ENCODE measurements around the gene GRB10. TPM values are rescaled to one million over a fixed set of nuclear protein-coding genes. Genes with fewer than 3 reads are reported as not detected.

The GRB10 gene
- total and polyA plus RNA-seq, 4 donors: 10.7 to 53.1 (median 17.5) TPM

- TF ChIP-seq ZBTB33 (IDR thresholded peaks at IDR 0.05): no peak
Observed at GRCh38 chr7:50717181-50717580, 65.5 kb downstream of the GRB10 start (continued).

DNA sequence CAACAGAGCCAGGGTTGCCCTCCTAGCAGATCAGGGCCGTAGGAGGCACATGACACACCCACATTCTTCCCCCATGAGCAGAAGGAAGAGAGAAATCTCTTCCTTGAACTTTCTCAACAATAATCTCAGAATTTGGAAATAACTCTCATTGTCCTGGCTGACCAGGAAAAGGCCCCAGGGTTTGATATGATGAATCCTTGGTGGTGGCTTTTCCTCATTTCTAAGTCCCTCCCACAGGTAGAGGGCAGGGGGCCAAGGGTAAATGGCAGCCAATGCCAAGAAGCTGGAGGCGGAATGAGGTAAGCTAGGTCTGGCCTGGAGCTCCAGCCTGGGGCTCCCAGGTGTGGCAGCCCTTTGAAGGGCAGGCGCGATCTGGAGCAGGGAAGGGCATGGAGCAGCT, 67.8 kb downstream of the GRB10 start:
- Histone ChIP-seq H3K36me3 (ENCODE audit: control insufficient read depth in 4 of 4, insufficient read depth in 3 of 4, low read depth in 1 of 4, low read length in 3 of 4) (no peaks in the 10 kb centered on the region), H3K4me1 (ENCODE audit: control insufficient read depth in 4 of 4, insufficient read depth in 4 of 4, low read length in 3 of 4) (peaks cover 6 to 37% (median 19%) of the 10 kb centered on the region in 4 donors), H3K27me3 (ENCODE audit: control insufficient read depth in 4 of 4, insufficient read depth in 4 of 4, low read length in 3 of 4) (no peaks in the 10 kb centered on the region), H3K27ac (ENCODE audit: low read depth in 1 of 2, low read length in 2 of 2) (peak overlapping the region in 1 of 2 donors; percentile 4), H3K4me3 (ENCODE audit: low read depth in 1 of 3, low read length in 3 of 3) (no peak overlapping the region), H3K9ac (ENCODE audit: low read depth in 1 of 2, low read length in 2 of 2) (no peak overlapping the region), H3K9me3 (ENCODE audit: control insufficient read depth in 4 of 4, low read length in 3 of 4) (no peaks in the 10 kb centered on the region)
- 78% methylated on average over 4 of the region's 4 CpGs for WGBS
- DNase-seq (ENCODE audit: low spot score): no peak
- TF ChIP-seq JUND (IDR thresholded peaks at IDR 0.05) (no peak), EGR1 (IDR thresholded peaks at IDR 0.05; ENCODE audit: low read depth in 2 of 2) (no peak), REST (IDR thresholded peaks at IDR 0.05) (no peak), NR2F2 (IDR thresholded peaks at IDR 0.05) (no peak), ZBTB33 (IDR thresholded peaks at IDR 0.05) (no peak), SP1 (IDR thresholded peaks at IDR 0.05) (no peak), HNF4G (IDR thresholded peaks at IDR 0.05) (no peak), RAD21 (IDR thresholded peaks at IDR 0.05) (no peak)

- H3K27ac ChIP-seq (ENCODE audit: low read depth in 1 of 2, low read length in 2 of 2): no peak overlapping the region
- H3K9me3 ChIP-seq (ENCODE audit: control insufficient read depth in 4 of 4, low read length in 3 of 4): no peaks in the 10 kb centered on the region
- no peaks in the 10 kb centered on the region for H3K36me3 ChIP-seq (ENCODE audit: control insufficient read depth in 4 of 4, insufficient read depth in 3 of 4, low read depth in 1 of 4, low read length in 3 of 4)
- no peak for DNase-seq (ENCODE audit: low spot score)
- no peak overlapping the region for H3K9ac ChIP-seq (ENCODE audit: low read depth in 1 of 2, low read length in 2 of 2)
- TF ChIP-seq TAF1 (conservative IDR thresholded peaks at IDR 0.05): no peak
- no peak for TF ChIP-seq NR2F2 (IDR thresholded peaks at IDR 0.05)
- no peak for TF ChIP-seq RAD21 (IDR thresholded peaks at IDR 0.05)
- no peak for TF ChIP-seq CTCF (IDR thresholded peaks at IDR 0.05; ENCODE audit: low read depth, low read length, missing input control)
- no peak for TF ChIP-seq YY1 (IDR thresholded peaks at IDR 0.05)
- no peak for TF ChIP-seq RXRA (IDR thresholded peaks at IDR 0.05)
- no peak for TF ChIP-seq ATF3 (IDR thresholded peaks at IDR 0.05)
- TF ChIP-seq JUND (IDR thresholded peaks at IDR 0.05): no peak
- no peak for TF ChIP-seq HNF4G (IDR thresholded peaks at IDR 0.05)
- no peak for TF ChIP-seq ZBTB33 (IDR thresholded peaks at IDR 0.05)
- TF ChIP-seq MAX (IDR thresholded peaks at IDR 0.05): no peak
- TF ChIP-seq SP1 (IDR thresholded peaks at IDR 0.05): no peak
- TF ChIP-seq FOXA2 (IDR thresholded peaks at IDR 0.05): no peak
- no peak for TF ChIP-seq GABPA (IDR thresholded peaks at IDR 0.05 in 1 of 2, conservative IDR thresholded peaks at IDR 0.05 in 1 of 2)
- no peak overlapping the region for H3K4me3 ChIP-seq (ENCODE audit: low read depth in 1 of 3, low read length in 3 of 3)
- no peaks in the 10 kb centered on the region for H3K27me3 ChIP-seq (ENCODE audit: control insufficient read depth in 4 of 4, insufficient read depth in 4 of 4, low read length in 3 of 4)
- WGBS: 85% methylated on average over 5 of the region's 5 CpGs
- H3K4me1 ChIP-seq (ENCODE audit: control insufficient read depth in 4 of 4, insufficient read depth in 4 of 4, low read length in 3 of 4): peaks cover 6 to 36% (median 23%) of the 10 kb centered on the region in 4 donors
Observed at GRCh38 chr7:50713123-50713965, 69.4 kb downstream of the GRB10 start.
